Astrocyte (in vitro differentiated cells and primary cell): ENCODE measurements around the gene PPP6R3. TPM values are rescaled to one million over a fixed set of nuclear protein-coding genes. Genes with fewer than 3 reads are reported as not detected.

Source experiments
- DNase-seq: peaks from one replicate; pipeline ENCODE4 v3.0.0-alpha.2; 2010; ENCODE audit warnings: low read depth
- FAIRE-seq: peaks from 2 replicates; lab custom pipeline; 2011; peaks lifted over from hg19 to GRCh38; lab: Jason Lieb, UNC
- H2AFZ ChIP-seq: 2 replicates; pipeline ENCODE4 v1.6.0; 2012; ENCODE audit warnings: low read depth, low read length, inconsistent platforms
- H3K27ac ChIP-seq: 2 replicates; pipeline ENCODE4 v1.5.1; 2011; ENCODE audit warnings: low read depth, low read length, inconsistent platforms
- H3K27me3 ChIP-seq: 2 replicates; pipeline ENCODE4 v1.6.0; 2011; ENCODE audit warnings: low read length, inconsistent platforms; ENCODE audit not compliant: insufficient read depth
- H3K36me3 ChIP-seq: 2 replicates; pipeline ENCODE4 v1.5.1; 2011; ENCODE audit warnings: low read length, inconsistent platforms; ENCODE audit not compliant: insufficient read depth
- H3K4me1 ChIP-seq: 2 replicates; pipeline ENCODE4 v1.5.1; 2011; ENCODE audit warnings: low read length, inconsistent platforms; ENCODE audit not compliant: insufficient read depth
- H3K4me2 ChIP-seq: 2 replicates; pipeline ENCODE4 v1.6.0; 2012; ENCODE audit warnings: low read length, inconsistent platforms
- H3K4me3 ChIP-seq: 2 replicates; pipeline ENCODE4 v1.5.1; 2011; ENCODE audit warnings: low read depth, mild to moderate bottlenecking, low read length, inconsistent platforms; ENCODE audit not compliant: insufficient read depth
- H3K79me2 ChIP-seq: 2 replicates; pipeline ENCODE4 v1.6.0; 2012; ENCODE audit warnings: mild to moderate bottlenecking, low read length, inconsistent platforms; ENCODE audit not compliant: insufficient read depth
- H3K9ac ChIP-seq: 2 replicates; pipeline ENCODE4 v1.6.0; 2012; ENCODE audit warnings: mild to moderate bottlenecking, low read length, inconsistent platforms
- H3K9me3 ChIP-seq: 2 replicates; pipeline ENCODE4 v1.5.1; 2012; ENCODE audit warnings: low read depth, mild to moderate bottlenecking, low read length, inconsistent platforms; ENCODE audit not compliant: insufficient read depth
- H4K20me1 ChIP-seq: 2 replicates; pipeline ENCODE4 v1.6.0; 2012; ENCODE audit warnings: low read length, inconsistent platforms; ENCODE audit not compliant: insufficient read depth
- H3K27ac Mint-ChIP-seq: one replicate; pipeline ENCODE4 v1.8.0; 2021; ENCODE audit warnings: mild to moderate bottlenecking, mixed read lengths; ENCODE audit not compliant: unreplicated experiment
- H3K27me3 Mint-ChIP-seq: one replicate; pipeline ENCODE4 v1.8.0; 2021; ENCODE audit warnings: low read depth, mixed read lengths; ENCODE audit not compliant: unreplicated experiment
- H3K36me3 Mint-ChIP-seq: one replicate; pipeline ENCODE4 v1.8.0; 2021; ENCODE audit warnings: low read depth, mixed read lengths; ENCODE audit not compliant: unreplicated experiment
- H3K4me1 Mint-ChIP-seq: one replicate; pipeline ENCODE4 v1.8.0; 2021; ENCODE audit warnings: low read depth, mixed read lengths; ENCODE audit not compliant: unreplicated experiment
- H3K4me3 Mint-ChIP-seq: one replicate; pipeline ENCODE4 v1.8.0; 2021; ENCODE audit warnings: mild to moderate bottlenecking, moderate library complexity, mixed read lengths; ENCODE audit not compliant: unreplicated experiment
- H3K9me3 Mint-ChIP-seq: one replicate; pipeline ENCODE4 v1.8.0; 2021; ENCODE audit warnings: mild to moderate bottlenecking, mixed read lengths; ENCODE audit not compliant: unreplicated experiment
- EZH2 ChIP-seq: IDR thresholded peaks from 2 replicates; pipeline ENCODE4 v1.6.1; 2012; ENCODE audit warnings: mild to moderate bottlenecking, low read length, inconsistent platforms; ENCODE audit not compliant: insufficient read depth
- total RNA-seq: library from RNA; stranded (reverse); gene quantifications from 2 replicates; pipeline ENCODE4 v1.2.1, GENCODE V29; 2021
- TF ChIP-seq, protein P1 (sequence below): IDR thresholded peaks from 2 replicates; pipeline ENCODE4 v1.5.1; 2011; ENCODE audit warnings: low read depth, mild to moderate bottlenecking, inconsistent platforms, low read length, moderate library complexity; ENCODE audit not compliant: insufficient read depth

Gene PPP6R3
- total RNA-seq, 1 donor from 2014 or later, result 97.8 TPM

DNA sequence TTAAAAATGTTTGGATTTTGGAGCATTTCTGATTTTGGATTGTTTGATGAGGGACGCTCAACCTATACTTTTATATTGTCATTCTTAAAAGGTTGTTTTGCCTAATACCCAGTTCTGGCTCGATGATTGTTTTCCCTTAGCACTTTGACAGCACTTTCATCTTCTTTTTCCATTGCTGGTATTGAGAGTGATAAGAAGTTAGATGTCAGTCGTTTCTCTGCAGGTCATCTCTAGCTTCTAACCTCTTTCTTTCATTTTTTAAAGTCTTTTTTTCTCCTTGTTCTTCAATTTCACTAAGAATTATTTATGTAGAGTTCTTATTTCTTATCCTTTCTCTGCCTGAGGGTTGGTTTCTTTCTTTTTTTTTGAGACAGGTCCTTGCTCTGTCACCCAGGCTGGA, 18.8 kb downstream of the PPP6R3 start:
- Histone ChIP-seq H3K36me3 (no peaks in the 10 kb centered on the region), H4K20me1 (peaks cover 79% of the 10 kb centered on the region), H2AFZ (no peak overlapping the region), H3K27me3 (no peaks in the 10 kb centered on the region), H3K9ac (no peak overlapping the region), H3K27ac (no peak overlapping the region), H3K4me1 (no peaks in the 10 kb centered on the region), H3K4me2 (no peak overlapping the region), H3K4me3 (no peak overlapping the region), H3K79me2 (peaks cover 90% of the 10 kb centered on the region), H3K9me3 (no peaks in the 10 kb centered on the region)
- TF ChIP-seq, protein P1, sequence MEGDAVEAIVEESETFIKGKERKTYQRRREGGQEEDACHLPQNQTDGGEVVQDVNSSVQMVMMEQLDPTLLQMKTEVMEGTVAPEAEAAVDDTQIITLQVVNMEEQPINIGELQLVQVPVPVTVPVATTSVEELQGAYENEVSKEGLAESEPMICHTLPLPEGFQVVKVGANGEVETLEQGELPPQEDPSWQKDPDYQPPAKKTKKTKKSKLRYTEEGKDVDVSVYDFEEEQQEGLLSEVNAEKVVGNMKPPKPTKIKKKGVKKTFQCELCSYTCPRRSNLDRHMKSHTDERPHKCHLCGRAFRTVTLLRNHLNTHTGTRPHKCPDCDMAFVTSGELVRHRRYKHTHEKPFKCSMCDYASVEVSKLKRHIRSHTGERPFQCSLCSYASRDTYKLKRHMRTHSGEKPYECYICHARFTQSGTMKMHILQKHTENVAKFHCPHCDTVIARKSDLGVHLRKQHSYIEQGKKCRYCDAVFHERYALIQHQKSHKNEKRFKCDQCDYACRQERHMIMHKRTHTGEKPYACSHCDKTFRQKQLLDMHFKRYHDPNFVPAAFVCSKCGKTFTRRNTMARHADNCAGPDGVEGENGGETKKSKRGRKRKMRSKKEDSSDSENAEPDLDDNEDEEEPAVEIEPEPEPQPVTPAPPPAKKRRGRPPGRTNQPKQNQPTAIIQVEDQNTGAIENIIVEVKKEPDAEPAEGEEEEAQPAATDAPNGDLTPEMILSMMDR, result no peak
- TF ChIP-seq EZH2, result no peak
- no peaks in the 10 kb centered on the region for H3K9me3 Mint-ChIP-seq
- no peak for DNase-seq
- no peak for FAIRE-seq
- H3K4me3 Mint-ChIP-seq, result peak overlapping the region; percentile 34
- H3K27me3 Mint-ChIP-seq, result no peaks in the 10 kb centered on the region
- H3K36me3 Mint-ChIP-seq, result peaks cover 12% of the 10 kb centered on the region
- H3K27ac Mint-ChIP-seq, result no peak overlapping the region
- H3K4me1 Mint-ChIP-seq, result peaks cover 2% of the 10 kb centered on the region

DNA sequence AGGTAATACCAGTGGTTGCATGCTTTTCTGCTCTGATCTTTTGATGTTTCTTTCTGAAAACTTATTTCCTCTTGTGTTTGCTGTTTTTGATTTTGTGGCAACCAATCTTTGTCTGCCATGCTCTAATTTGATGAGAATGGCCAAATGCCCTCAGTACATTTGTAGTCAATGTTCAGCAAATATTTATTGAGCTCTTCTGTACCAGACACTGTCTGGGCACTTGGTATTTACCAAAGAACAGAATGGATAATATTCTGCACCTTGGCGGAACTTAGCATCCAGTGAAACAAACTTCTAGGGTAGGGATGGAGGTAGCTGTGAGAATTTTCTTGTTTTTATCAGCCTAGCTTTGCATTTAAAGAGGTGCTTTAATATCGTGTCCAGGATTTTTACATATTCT, 19.6 kb downstream of the PPP6R3 start:
- Mint-ChIP-seq H3K4me3 (no peak overlapping the region), H3K36me3 (peaks cover 11% of the 10 kb centered on the region), H3K27ac (no peak overlapping the region), H3K9me3 (no peaks in the 10 kb centered on the region), H3K4me1 (no peaks in the 10 kb centered on the region), H3K27me3 (no peaks in the 10 kb centered on the region)
- Histone ChIP-seq H3K36me3 (no peaks in the 10 kb centered on the region), H3K4me2 (no peak overlapping the region), H3K9ac (no peak overlapping the region), H3K4me3 (no peak overlapping the region), H3K27ac (no peak overlapping the region), H2AFZ (no peak overlapping the region), H3K79me2 (peaks cover 92% of the 10 kb centered on the region), H3K27me3 (no peaks in the 10 kb centered on the region), H3K4me1 (no peaks in the 10 kb centered on the region), H4K20me1 (peaks cover 83% of the 10 kb centered on the region), H3K9me3 (no peaks in the 10 kb centered on the region)
- TF ChIP-seq, protein P1, result no peak
- no peak for TF ChIP-seq EZH2
- no peak for FAIRE-seq
- no peak for DNase-seq

DNA sequence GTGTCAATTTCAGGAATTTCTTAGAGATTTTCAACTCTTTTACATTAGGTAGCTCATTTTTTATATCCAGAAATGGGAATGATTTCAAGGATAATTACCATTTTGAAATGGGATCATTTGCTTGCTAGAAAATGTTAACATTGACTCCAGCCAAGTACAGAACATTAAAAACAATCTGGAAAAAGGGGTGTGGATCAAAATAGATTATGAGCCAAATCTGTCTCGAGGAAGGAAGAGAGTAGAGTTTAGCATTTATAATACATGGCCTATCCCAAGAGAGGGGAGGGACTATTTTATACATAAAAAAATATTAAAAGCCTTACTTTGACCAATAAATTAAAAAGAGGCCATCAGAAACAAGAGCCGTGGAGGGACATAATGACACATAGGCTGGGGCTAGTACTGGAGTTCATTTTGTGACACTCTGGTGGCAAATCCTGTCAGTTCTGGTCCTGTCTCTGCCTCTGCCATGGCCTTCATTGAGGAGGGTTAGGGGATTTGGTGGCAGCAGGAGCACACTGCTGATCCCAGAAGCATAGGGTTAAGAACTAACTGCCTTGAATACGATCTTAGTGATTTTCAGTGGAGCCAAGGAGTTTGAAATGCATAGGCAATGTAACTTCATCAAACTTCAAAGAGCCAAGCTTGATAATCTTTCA, 20.4 kb downstream of the PPP6R3 start:
- Histone ChIP-seq H3K9me3 (no peaks in the 10 kb centered on the region), H4K20me1 (peaks cover 90% of the 10 kb centered on the region), H3K79me2 (peaks cover 97% of the 10 kb centered on the region), H3K4me1 (no peaks in the 10 kb centered on the region), H3K36me3 (no peaks in the 10 kb centered on the region), H3K9ac (no peak overlapping the region), H3K27me3 (no peaks in the 10 kb centered on the region), H3K27ac (no peak overlapping the region), H3K4me3 (no peak overlapping the region), H2AFZ (no peak overlapping the region), H3K4me2 (no peak overlapping the region)
- Mint-ChIP-seq H3K27ac (no peak overlapping the region), H3K4me3 (no peak overlapping the region), H3K9me3 (no peaks in the 10 kb centered on the region), H3K4me1 (no peaks in the 10 kb centered on the region), H3K27me3 (no peaks in the 10 kb centered on the region), H3K36me3 (peaks cover 11% of the 10 kb centered on the region)
- TF ChIP-seq, protein P1, result no peak
- no peak for TF ChIP-seq EZH2
- no peak for DNase-seq
- FAIRE-seq, result no peak
